Measurements from ENCODE around the gene ZBTB48. TPM values are rescaled to one million over a fixed set of nuclear protein-coding genes. Genes with fewer than 3 reads are reported as not detected.

Gene ZBTB48
- 10 to 100 TPM; 32.1 to 37.6 (median 33.7) TPM for total RNA-seq

DNA sequence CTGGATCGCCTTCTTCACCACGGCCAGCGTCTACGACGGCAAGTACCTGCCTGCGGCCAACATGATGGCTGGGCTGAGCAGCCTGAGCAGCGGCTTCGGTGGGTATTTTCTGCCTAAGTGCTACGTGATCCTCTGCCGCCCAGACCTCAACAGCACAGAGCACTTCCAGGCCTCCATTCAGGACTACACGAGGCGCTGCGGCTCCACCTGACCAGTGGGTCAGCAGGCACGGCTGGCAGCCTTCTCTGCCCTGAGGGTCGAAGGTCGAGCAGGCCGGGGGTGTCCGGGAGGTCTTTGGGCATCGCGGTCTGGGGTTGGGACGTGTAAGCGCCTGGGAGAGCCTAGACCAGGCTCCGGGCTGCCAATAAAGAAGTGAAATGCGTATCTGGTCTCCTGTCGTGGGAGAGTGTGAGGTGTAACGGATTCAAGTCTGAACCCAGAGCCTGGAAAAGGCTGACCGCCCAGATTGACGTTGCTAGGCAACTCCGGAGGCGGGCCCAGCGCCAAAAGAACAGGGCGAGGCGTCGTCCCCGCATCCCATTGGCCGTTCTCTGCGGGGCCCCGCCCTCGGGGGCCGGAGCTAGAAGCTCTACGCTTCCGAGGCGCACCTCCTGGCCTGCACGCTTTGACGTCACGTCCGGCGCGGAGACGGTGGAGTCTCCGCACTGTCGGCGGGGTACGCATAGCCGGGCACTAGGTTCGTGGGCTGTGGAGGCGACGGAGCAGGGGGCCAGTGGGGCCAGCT, at the start of gene ZBTB48:
Gene ZBTB48 (plus strand): TSS at position 621 of the 745 bp plus-strand sequence. CDS start 616 bp downstream, outside the sequence.
- H3K9me3 Mint-ChIP-seq, result no peaks in the 10 kb centered on the region
- peaks cover 35% of the 10 kb centered on the region for H3K4me1 Mint-ChIP-seq (ENCODE audit: low read depth)
- peak; percentile 96 for DNase-seq
- peak; percentile 99 for ATAC-seq
- H3K4me3 Mint-ChIP-seq, result peak within 1 kb of the TSS; percentile 88
- H3K27me3 Mint-ChIP-seq (ENCODE audit: low read depth), result no peaks in the 10 kb centered on the region
- no peaks in the 10 kb centered on the region for H3K36me3 Mint-ChIP-seq (ENCODE audit: insufficient read depth)

GRCh38 chr1:6530504-6531160, 49.2 kb upstream of the ZBTB48 start:
- H3K4me1 Mint-ChIP-seq (ENCODE audit: low read depth), result no peaks in the 10 kb centered on the region
- H3K36me3 Mint-ChIP-seq (ENCODE audit: insufficient read depth), result peaks cover 49% of the 10 kb centered on the region
- ATAC-seq (no peak), DNase-seq (no peak)
- H3K9me3 Mint-ChIP-seq, result no peaks in the 10 kb centered on the region
- H3K4me3 Mint-ChIP-seq, result no peak overlapping the region
- no peaks in the 10 kb centered on the region for H3K27me3 Mint-ChIP-seq (ENCODE audit: low read depth)

- no peaks in the 10 kb centered on the region for H3K4me1 Mint-ChIP-seq (ENCODE audit: low read depth)
- H3K27me3 Mint-ChIP-seq (ENCODE audit: low read depth), result no peaks in the 10 kb centered on the region
- no peak for ATAC-seq
- no peak overlapping the region for H3K4me3 Mint-ChIP-seq
- no peaks in the 10 kb centered on the region for H3K9me3 Mint-ChIP-seq
- DNase-seq, result no peak
- H3K36me3 Mint-ChIP-seq (ENCODE audit: insufficient read depth), result peaks cover 40% of the 10 kb centered on the region
These were observed 47.8 kb upstream of the ZBTB48 start for GRCh38 chr1:6531996-6532395.

GRCh38 chr1:6534248-6534822, 45.5 kb upstream of the ZBTB48 start:
- H3K4me3 Mint-ChIP-seq, result no peak overlapping the region
- peaks cover 33% of the 10 kb centered on the region for H3K36me3 Mint-ChIP-seq (ENCODE audit: insufficient read depth)
- ATAC-seq, result no peak
- no peak for DNase-seq
- no peaks in the 10 kb centered on the region for H3K9me3 Mint-ChIP-seq
- H3K27me3 Mint-ChIP-seq (ENCODE audit: low read depth), result no peaks in the 10 kb centered on the region
- no peaks in the 10 kb centered on the region for H3K4me1 Mint-ChIP-seq (ENCODE audit: low read depth)

- DNase-seq, result no peak
- Mint-ChIP-seq H3K27me3 (ENCODE audit: low read depth) (no peaks in the 10 kb centered on the region), H3K4me1 (ENCODE audit: low read depth) (no peaks in the 10 kb centered on the region), H3K36me3 (ENCODE audit: insufficient read depth) (peaks cover 33% of the 10 kb centered on the region), H3K9me3 (no peaks in the 10 kb centered on the region), H3K4me3 (no peak overlapping the region)
- ATAC-seq, result no peak
These were observed 44.6 kb upstream of the ZBTB48 start for GRCh38 chr1:6535214-6535613.

DNA sequence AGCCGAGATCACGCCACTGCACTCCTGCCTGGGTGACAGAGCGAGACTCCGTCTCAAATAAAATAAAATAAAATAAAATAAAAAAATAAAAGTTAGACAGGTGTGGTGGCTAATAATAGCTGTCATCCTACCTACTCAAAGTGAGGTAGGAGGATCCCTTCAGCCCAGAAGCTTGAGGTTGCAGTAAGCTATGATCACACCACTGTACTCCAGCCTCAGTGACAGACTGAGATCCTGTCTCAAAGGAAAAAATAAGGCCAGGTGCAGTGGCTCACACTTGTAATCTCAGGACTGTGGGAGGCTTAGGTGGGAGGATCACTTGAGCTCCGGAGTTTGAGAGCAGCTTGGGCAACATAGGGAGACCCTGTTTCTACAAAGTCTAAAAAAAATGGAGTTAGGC, 43.5 kb upstream of the ZBTB48 start:
- H3K27me3 Mint-ChIP-seq (ENCODE audit: low read depth), result no peaks in the 10 kb centered on the region
- peaks cover 34% of the 10 kb centered on the region for H3K36me3 Mint-ChIP-seq (ENCODE audit: insufficient read depth)
- ATAC-seq (no peak), DNase-seq (no peak)
- H3K4me1 Mint-ChIP-seq (ENCODE audit: low read depth), result no peaks in the 10 kb centered on the region
- H3K9me3 Mint-ChIP-seq, result no peaks in the 10 kb centered on the region
- no peak overlapping the region for H3K4me3 Mint-ChIP-seq

DNA sequence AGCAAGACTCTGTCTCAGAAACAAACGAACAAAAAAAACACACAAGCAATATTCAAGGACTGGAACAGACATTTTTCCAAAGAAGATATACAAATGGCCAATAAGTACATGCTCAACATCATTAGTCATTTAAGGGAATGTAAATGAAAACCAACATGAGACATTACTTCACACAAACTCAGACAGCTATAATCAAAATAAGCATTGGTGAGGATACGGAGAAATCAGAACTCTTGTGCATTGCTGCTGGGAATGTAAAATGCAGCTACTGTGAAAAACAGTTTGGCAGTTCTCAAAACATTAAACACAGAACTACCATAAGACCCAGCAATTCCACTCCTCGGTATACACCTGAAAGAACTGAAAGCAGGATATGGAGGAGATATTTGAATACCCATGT, 40.8 kb upstream of the ZBTB48 start:
- DNase-seq (no peak), ATAC-seq (no peak)
- no peak overlapping the region for H3K4me3 Mint-ChIP-seq

GRCh38 chr1:6544831-6545230, 35.0 kb upstream of the ZBTB48 start:
- ATAC-seq, result peak; percentile 63 to 72
- H3K4me1 Mint-ChIP-seq (ENCODE audit: low read depth), result peaks cover 33% of the 10 kb centered on the region
- no peak for DNase-seq
- no peaks in the 10 kb centered on the region for H3K9me3 Mint-ChIP-seq
- H3K27me3 Mint-ChIP-seq (ENCODE audit: low read depth), result no peaks in the 10 kb centered on the region
- peak overlapping the region; percentile 45 for H3K4me3 Mint-ChIP-seq
- H3K36me3 Mint-ChIP-seq (ENCODE audit: insufficient read depth), result peaks cover 33% of the 10 kb centered on the region

More for the DNA sequence above, 40.8 kb upstream of the ZBTB48 start:
- H3K9me3 Mint-ChIP-seq, result no peaks in the 10 kb centered on the region
- H3K4me1 Mint-ChIP-seq (ENCODE audit: low read depth), result no peaks in the 10 kb centered on the region
- no peaks in the 10 kb centered on the region for H3K27me3 Mint-ChIP-seq (ENCODE audit: low read depth)
- H3K36me3 Mint-ChIP-seq (ENCODE audit: insufficient read depth), result peaks cover 20% of the 10 kb centered on the region

- ATAC-seq, result peak in 1 of 2 donors; percentile 14
- Mint-ChIP-seq H3K4me1 (ENCODE audit: low read depth) (peaks cover 33% of the 10 kb centered on the region), H3K4me3 (peak overlapping the region; percentile 45), H3K36me3 (ENCODE audit: insufficient read depth) (peaks cover 36% of the 10 kb centered on the region), H3K27me3 (ENCODE audit: low read depth) (no peaks in the 10 kb centered on the region), H3K9me3 (no peaks in the 10 kb centered on the region)
- no peak for DNase-seq
These were observed 34.3 kb upstream of the ZBTB48 start for GRCh38 chr1:6545276-6546112.

DNA sequence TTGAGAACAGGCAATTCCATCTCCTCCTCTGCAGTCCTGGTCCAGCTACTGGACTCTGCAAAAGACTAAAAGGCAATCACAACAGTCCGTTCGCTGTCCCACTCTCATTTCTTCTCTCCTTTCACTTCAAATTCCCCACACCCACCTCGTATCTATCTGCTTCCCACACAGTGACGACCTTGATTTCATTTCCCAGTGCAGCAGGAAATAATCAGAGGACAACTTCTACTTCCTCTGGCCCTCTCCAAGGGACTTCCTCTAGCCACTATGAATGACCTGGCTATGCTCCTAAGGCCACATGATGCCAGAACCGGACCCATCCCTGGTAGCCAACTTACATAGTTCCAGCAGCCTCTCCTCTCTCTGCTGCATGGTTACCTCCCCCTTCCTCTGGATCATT, 33.5 kb upstream of the ZBTB48 start:
- peaks cover 33% of the 10 kb centered on the region for H3K4me1 Mint-ChIP-seq (ENCODE audit: low read depth)
- no peaks in the 10 kb centered on the region for H3K27me3 Mint-ChIP-seq (ENCODE audit: low read depth)
- peaks cover 34% of the 10 kb centered on the region for H3K36me3 Mint-ChIP-seq (ENCODE audit: insufficient read depth)
- peak overlapping the region; percentile 42 for H3K4me3 Mint-ChIP-seq
- DNase-seq, result no peak
- H3K9me3 Mint-ChIP-seq, result no peaks in the 10 kb centered on the region
- no peak for ATAC-seq

DNA sequence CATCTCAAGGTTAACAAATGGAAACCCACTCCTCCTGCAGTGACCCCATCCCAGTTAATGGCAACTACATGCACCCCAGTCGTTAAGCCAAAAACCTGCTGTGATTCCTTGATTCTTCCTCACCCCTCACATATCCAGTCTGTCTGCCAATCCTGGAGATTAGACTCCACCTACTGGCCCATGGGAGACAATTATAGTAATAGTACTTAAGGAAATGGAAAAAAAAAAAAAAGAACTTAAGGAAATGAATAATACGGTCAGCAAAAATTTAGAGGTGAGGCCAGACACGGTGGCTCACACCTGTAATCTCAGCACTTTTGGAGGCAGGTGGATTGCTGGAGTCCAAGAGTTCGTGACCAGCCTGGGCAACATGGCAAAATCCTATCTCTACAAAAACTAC, 32.5 kb upstream of the ZBTB48 start:
- Mint-ChIP-seq H3K4me1 (ENCODE audit: low read depth) (peaks cover 36% of the 10 kb centered on the region), H3K36me3 (ENCODE audit: insufficient read depth) (peaks cover 30% of the 10 kb centered on the region), H3K9me3 (no peaks in the 10 kb centered on the region), H3K4me3 (no peak overlapping the region), H3K27me3 (ENCODE audit: low read depth) (no peaks in the 10 kb centered on the region)
- ATAC-seq (no peak), DNase-seq (no peak)

- Mint-ChIP-seq H3K9me3 (no peaks in the 10 kb centered on the region), H3K4me1 (ENCODE audit: low read depth) (peaks cover 18% of the 10 kb centered on the region), H3K36me3 (ENCODE audit: insufficient read depth) (peaks cover 7% of the 10 kb centered on the region), H3K4me3 (peak within 1 kb of the TSS; percentile 86), H3K27me3 (ENCODE audit: low read depth) (no peaks in the 10 kb centered on the region)
- peak; percentile 95 for DNase-seq
- ATAC-seq, result peak; percentile 97 to 99
These were observed 25.5 kb upstream of the ZBTB48 start, which contains the start of gene NOL9 for GRCh38 chr1:6554031-6554906. Gene NOL9, minus strand, starts transcription at chr1:6554513. Its CDS starts 11 bp downstream, at chr1:6554502.
